ENCODE data around the gene ZSCAN31.

The ZSCAN31 gene

DNA sequence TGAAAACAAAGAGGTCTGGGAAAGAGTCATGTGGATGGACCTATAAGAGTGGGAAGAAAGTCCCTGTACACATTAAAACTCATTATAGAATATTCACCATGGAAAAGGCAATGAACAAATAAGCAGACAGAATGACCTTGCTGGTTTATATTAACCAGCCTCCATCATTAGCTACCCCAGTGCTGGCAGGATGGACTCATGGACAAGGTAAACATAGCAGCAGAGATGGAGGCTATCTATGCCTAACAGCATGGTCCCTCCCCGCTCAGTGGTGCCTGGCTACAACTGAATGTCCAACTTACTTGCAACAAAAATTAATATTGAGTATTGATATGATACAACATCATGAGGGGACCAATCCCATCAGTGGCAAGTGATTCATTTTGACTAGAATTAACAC lies 9.3 kb upstream of the ZSCAN31 start:
- no peak for DNase-seq (ENCODE audit: low read depth)
- TF ChIP-seq, protein P1, sequence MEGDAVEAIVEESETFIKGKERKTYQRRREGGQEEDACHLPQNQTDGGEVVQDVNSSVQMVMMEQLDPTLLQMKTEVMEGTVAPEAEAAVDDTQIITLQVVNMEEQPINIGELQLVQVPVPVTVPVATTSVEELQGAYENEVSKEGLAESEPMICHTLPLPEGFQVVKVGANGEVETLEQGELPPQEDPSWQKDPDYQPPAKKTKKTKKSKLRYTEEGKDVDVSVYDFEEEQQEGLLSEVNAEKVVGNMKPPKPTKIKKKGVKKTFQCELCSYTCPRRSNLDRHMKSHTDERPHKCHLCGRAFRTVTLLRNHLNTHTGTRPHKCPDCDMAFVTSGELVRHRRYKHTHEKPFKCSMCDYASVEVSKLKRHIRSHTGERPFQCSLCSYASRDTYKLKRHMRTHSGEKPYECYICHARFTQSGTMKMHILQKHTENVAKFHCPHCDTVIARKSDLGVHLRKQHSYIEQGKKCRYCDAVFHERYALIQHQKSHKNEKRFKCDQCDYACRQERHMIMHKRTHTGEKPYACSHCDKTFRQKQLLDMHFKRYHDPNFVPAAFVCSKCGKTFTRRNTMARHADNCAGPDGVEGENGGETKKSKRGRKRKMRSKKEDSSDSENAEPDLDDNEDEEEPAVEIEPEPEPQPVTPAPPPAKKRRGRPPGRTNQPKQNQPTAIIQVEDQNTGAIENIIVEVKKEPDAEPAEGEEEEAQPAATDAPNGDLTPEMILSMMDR (IDR thresholded peaks at IDR 0.05; ENCODE audit: low read depth, low read length, missing control alignments), result no peak
- H3K4me3 ChIP-seq (ENCODE audit: low read depth, low read length), result no peak overlapping the region

DNA sequence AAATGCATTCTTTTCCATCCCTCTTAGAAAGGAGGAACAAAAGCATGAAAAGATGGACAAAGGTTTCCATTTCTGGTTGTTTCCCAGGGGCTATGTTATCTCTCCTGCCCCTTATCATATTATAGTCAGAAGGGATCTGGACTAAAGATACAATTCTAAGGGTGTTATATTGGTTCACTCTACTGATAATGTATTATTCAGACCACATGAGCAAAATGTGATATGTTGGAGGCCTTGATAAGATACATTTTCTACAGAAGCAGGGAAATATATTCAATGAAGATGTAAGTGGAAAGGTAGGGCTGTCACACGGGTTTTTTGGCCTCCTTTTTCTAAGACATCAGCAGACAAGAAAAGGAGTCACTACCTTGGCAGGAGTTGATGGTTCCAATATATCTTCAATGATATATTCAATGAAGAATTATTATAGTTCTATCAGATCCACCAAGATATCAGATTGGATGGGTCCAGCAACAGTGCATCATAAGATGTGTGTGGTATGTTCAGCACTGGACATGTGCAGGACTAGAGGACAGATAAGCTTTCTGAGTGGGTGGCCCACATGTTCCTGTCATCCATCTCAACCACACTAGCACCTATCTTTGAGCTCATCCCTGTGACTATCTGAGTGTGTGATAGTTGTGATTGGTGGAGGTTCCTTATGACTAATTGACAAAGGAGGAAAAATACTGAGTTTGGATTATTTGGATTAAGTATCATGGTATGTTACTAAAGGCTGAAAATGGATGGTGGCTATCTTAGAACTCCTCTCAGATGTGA lies 8.1 kb upstream of the ZSCAN31 start:
- TF ChIP-seq, protein P1 (IDR thresholded peaks at IDR 0.05; ENCODE audit: low read depth, low read length, missing control alignments), result no peak
- no peak for DNase-seq (ENCODE audit: low read depth)
- H3K4me3 ChIP-seq (ENCODE audit: low read depth, low read length), result no peak overlapping the region

DNA sequence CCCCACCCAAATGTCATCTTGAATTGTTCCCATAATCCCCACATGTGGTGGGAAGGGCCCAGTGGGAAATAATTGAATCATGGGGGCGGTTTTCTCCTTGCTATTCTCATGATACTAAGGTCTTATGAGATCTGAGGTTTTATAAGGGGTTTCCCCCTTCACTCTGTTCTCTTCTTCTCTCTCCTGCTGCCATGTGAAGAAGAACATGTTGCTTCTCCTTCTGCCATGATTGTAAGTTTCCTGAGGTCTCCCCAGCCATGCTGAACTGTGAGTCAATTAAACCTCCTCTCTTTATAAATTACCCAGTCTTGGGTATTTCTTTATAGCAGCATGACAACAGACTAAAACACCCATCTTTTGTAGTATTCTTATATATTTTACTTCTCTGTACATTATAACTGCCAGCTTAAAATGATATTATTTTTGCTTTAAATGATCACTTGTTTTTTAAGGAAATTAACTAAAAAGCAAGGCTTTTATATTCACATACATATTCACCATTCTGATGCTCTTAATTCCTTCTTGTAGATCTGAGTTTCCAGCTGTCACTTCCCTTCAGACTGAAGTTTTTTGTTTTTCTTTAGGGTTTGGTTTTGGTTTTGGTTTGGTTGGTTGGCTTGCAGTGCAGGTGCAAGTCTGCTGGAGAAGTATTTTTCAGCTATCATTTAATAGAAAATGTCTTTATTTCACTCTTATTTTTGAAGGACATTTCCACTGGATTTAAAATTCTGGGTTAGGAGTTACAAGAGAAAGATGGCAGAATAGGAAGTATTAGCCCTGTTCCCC lies 4.6 kb upstream of the ZSCAN31 start:
- TF ChIP-seq, protein P1 (IDR thresholded peaks at IDR 0.05; ENCODE audit: low read depth, low read length, missing control alignments), result no peak
- DNase-seq (ENCODE audit: low read depth), result no peak
- no peak overlapping the region for H3K4me3 ChIP-seq (ENCODE audit: low read depth, low read length)

DNA sequence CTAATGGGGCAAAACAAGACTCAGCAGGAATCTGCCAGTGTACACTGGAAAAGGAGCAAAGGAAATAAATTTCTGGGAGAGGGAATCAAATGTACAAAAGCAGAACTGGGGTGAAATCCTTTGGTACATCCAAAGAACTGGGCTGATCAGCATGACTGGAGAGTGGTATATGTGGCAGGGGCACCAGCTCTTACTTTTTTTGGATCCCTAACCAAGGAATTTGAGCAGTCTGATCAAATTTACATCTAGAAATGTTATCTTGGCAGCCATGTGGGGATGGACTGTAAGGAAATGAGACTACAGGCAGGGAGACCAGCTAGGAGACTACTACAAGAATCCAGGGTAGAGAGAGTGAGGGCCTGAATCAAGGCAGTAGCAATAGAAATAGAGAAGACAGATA lies 1.2 kb upstream of the ZSCAN31 start:
- TF ChIP-seq, protein P1 (IDR thresholded peaks at IDR 0.05; ENCODE audit: low read depth, low read length, missing control alignments), result no peak
- no peak for DNase-seq (ENCODE audit: low read depth)
- no peak overlapping the region; the same call in 1 of the 2 replicates for H3K4me3 ChIP-seq (ENCODE audit: low read depth, low read length)

DNA sequence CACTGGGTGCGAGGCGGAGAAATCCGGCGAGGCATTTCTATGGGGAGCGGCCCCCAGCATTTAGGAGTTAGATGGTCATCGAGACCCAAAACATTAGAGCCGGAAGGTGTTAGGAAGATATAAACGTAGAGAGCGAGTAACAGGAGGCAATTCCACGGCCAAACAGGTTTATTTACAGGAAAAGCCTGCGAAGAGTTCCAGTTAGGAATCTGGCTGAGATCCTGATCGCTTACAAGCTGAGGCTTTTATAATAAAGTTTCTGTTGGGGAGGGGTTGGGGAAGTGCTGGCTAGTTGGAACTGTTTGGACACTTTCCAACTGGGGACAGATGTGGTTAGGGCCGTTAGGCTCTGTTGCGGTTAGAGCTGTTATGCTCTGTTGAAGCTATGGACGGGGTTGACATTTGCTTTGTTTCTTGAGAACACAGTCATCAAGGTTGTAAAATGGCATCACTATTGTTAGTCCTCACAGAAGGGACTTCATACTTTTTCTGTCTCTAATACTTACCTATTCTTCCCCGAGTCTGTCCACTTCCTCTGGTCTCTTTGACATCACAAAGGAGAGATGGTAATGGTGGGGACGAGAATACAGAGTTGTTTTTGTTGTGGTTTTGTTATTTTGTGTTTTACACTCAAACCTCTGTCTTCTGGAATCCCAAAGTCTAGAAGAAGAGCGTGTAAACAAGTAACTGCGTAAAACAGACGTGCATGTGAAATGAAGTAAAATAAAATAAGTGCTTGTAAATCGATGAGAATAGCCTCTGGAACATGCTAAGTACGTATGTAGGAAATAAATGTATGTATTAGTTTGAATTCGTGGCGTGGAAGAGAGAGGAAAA lies 554 bp upstream of the ZSCAN31 start:
- peak; percentile 42 for DNase-seq (ENCODE audit: low read depth)
- TF ChIP-seq, protein P1 (IDR thresholded peaks at IDR 0.05; ENCODE audit: low read depth, low read length, missing control alignments), result no peak
- H3K4me3 ChIP-seq (ENCODE audit: low read depth, low read length), result peak overlapping the region; percentile 75

DNA sequence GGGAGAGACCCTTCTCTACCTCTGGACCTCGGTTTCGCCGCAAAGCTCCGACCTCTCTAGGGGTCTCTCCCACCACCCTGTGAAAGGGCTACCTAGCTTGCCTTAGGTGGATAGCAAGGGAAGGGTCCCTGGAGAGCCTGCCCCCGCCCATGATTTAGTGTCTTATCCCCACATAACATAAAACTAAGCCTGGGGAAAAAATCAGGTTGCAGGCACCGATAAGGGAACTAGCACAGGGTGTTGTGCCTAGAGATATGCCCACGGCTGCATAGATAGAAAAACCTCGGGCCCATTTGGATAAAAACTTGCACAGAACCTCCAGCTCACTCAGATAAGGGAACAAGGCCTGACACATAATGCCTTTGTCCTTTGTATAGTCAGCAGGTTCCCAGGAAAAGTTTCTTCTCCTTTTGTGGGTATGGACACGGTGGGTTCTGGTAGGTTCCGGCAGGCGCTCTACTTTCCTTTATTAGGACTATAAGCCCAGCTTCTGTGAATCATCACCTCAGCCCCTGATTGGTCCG lies 846 bp downstream of the ZSCAN31 start:
- TF ChIP-seq, protein P1 (IDR thresholded peaks at IDR 0.05; ENCODE audit: low read depth, low read length, missing control alignments), result no peak
- DNase-seq (ENCODE audit: low read depth), result no peak
- H3K4me3 ChIP-seq (ENCODE audit: low read depth, low read length), result peak overlapping the region; percentile 75
